A549 (cell line): Measurements from ENCODE around the gene SERTAD2. TPM values are rescaled to one million over a fixed set of nuclear protein-coding genes. Genes with fewer than 3 reads are reported as not detected.

Source experiments
- ATAC-seq, 2 experiments: fragments of 200-7000 bp in 1 of 2; fragments of >200 bp in 1 of 2; cut with Nextera tagmentation in 1 of 2; cut with Tn5 transposase in 1 of 2; 3 replicates each; pipeline versions ENCODE4 v1.8.0 to v1.9.1; 2018 to 2020; ENCODE audit warnings: mild to moderate bottlenecking in 1 of 2, moderate library complexity in 1 of 2
- CTCF ChIA-PET: fragments of 300-600 bp; sonication (Branson Sonifier 250); formaldehyde crosslinking; extraction: SDS; loops from one replicate; lab custom pipeline; 2021; ENCODE audit warnings: antibody characterized with exemption, inconsistent platforms; lab: Yijun Ruan, JAX
- POLR2A ChIA-PET: fragments of 350-600 bp; formaldehyde crosslinking; extraction: SDS; loops from one replicate; lab custom pipeline; 2021; ENCODE audit warnings: antibody characterized with exemption, inconsistent platforms; lab: Yijun Ruan, JAX
- DNase-seq, 2 experiments: peaks; one replicate each; pipeline versions ENCODE4 v3.0.0 to v3.0.0-alpha.2; 2011 to 2016; ENCODE audit warnings: low read depth in 1 of 2, low spot score in 1 of 2
- FAIRE-seq: peaks from 2 replicates; lab custom pipeline; 2011; peaks lifted over from hg19 to GRCh38; lab: Jason Lieb, UNC
- H3K27ac ChIP-seq, 2 experiments: fragments of >200 bp; sonication (Bioruptor Twin); formaldehyde crosslinking; 3 replicates each; pipeline ENCODE4 v1.5.1; 2016 to 2017
- H3K4me1 ChIP-seq: fragments of >200 bp; sonication (Bioruptor Twin); formaldehyde crosslinking; 3 replicates; pipeline ENCODE4 v1.6.1; 2016
- H3K4me2 ChIP-seq: fragments of >200 bp; sonication (Bioruptor Twin); formaldehyde crosslinking; 3 replicates; pipeline ENCODE4 v1.6.1; 2016
- H3K4me3 ChIP-seq: fragments of >200 bp; sonication (Bioruptor Twin); formaldehyde crosslinking; 3 replicates; pipeline ENCODE4 v1.5.1; 2016
- H3K9me3 ChIP-seq: fragments of >200 bp; sonication (Bioruptor Twin); formaldehyde crosslinking; 3 replicates; pipeline ENCODE4 v1.6.1; 2016
- BCL3 ChIP-seq: fragments of >200 bp; sonication (Bioruptor Twin); formaldehyde crosslinking; IDR thresholded peaks from 3 replicates; pipeline ENCODE4 v1.6.1; 2016
- CBX2 ChIP-seq: fragments of 200-600 bp; sonication (generic); IDR thresholded peaks from 2 replicates; pipeline ENCODE4 v1.6.1; 2016; ENCODE audit warnings: low read depth, mild to moderate bottlenecking, borderline replicate concordance
- CBX8 ChIP-seq: fragments of 200-600 bp; sonication (generic); IDR thresholded peaks from 2 replicates; pipeline ENCODE4 v1.6.1; 2016
- CHD4 ChIP-seq: fragments of 200-600 bp; sonication (generic); IDR thresholded peaks from 2 replicates; pipeline ENCODE4 v1.6.1; 2016; ENCODE audit warnings: antibody characterized with exemption, mild to moderate bottlenecking, borderline replicate concordance
- E2F6 ChIP-seq: IDR thresholded peaks from 2 replicates; pipeline ENCODE4 v1.6.1; 2012; ENCODE audit warnings: low read depth, borderline replicate concordance
- EHF ChIP-seq: fragments of 250-450 bp; sonication (Bioruptor Pico); IDR thresholded peaks from 2 replicates; pipeline ENCODE4 v1.5.0; 2020; ENCODE audit warnings: mild to moderate bottlenecking
- ESRRA ChIP-seq: fragments of 150-350 bp; IDR thresholded peaks from 2 replicates; pipeline ENCODE4 v1.6.1; 2014; ENCODE audit warnings: mild to moderate bottlenecking, low read length, borderline replicate concordance
- GATA3 ChIP-seq: IDR thresholded peaks from 2 replicates; pipeline ENCODE4 v1.6.1; 2012; ENCODE audit warnings: borderline replicate concordance
- HMGXB4 ChIP-seq: fragments of 250-450 bp; sonication (Bioruptor Pico); IDR thresholded peaks from 2 replicates; pipeline ENCODE4 v1.5.0; 2021; ENCODE audit warnings: mild to moderate bottlenecking, moderate library complexity, borderline replicate concordance
- MAFK ChIP-seq: fragments of 450-650 bp; IDR thresholded peaks from 2 replicates; pipeline ENCODE4 v1.6.1; 2014; ENCODE audit not compliant: partially characterized antibody
- MAX ChIP-seq: IDR thresholded peaks from 2 replicates; pipeline ENCODE4 v1.6.1; 2012
- MAZ ChIP-seq: fragments of 150-350 bp; IDR thresholded peaks from 2 replicates; pipeline ENCODE4 v1.6.1; 2014; ENCODE audit warnings: antibody characterized with exemption, low read depth, low read length, borderline replicate concordance
- NR3C1 ChIP-seq: fragments of >200 bp; sonication (Bioruptor Twin); formaldehyde crosslinking; IDR thresholded peaks from 3 replicates; pipeline ENCODE4 v1.6.1; 2017
- PHF8 ChIP-seq: fragments of 200-600 bp; sonication (generic); IDR thresholded peaks from 2 replicates; pipeline ENCODE4 v1.6.1; 2016; ENCODE audit warnings: low read depth, mild to moderate bottlenecking, antibody characterized with exemption, moderate library complexity, borderline replicate concordance
- POLR2A ChIP-seq: IDR thresholded peaks from 2 replicates; pipeline ENCODE4 v1.6.1; 2012; ENCODE audit warnings: mild to moderate bottlenecking, low read length
- POLR2AphosphoS2 ChIP-seq: conservative IDR thresholded peaks from 2 replicates; pipeline ENCODE4 v1.6.1; 2012; ENCODE audit warnings: low read length, improper control_type of control experiment, inconsistent platforms
- RNF2 ChIP-seq: fragments of 200-600 bp; sonication (generic); IDR thresholded peaks from 2 replicates; pipeline ENCODE4 v1.6.1; 2016; ENCODE audit warnings: low read depth, mild to moderate bottlenecking, antibody characterized with exemption, moderate library complexity, borderline replicate concordance
- SMC3 ChIP-seq: fragments of >200 bp; sonication (Bioruptor Twin); formaldehyde crosslinking; IDR thresholded peaks from 3 replicates; pipeline ENCODE4 v1.6.1; 2018; ENCODE audit warnings: inconsistent platforms
- TFCP2L1 ChIP-seq: fragments of 250-450 bp; sonication (Bioruptor Pico); IDR thresholded peaks from 2 replicates; pipeline ENCODE4 v1.5.0; 2021; ENCODE audit warnings: mild to moderate bottlenecking
- USF2 ChIP-seq: fragments of 450-650 bp; IDR thresholded peaks from 2 replicates; pipeline ENCODE4 v1.6.1; 2014; ENCODE audit warnings: antibody characterized with exemption
- ZFP36 ChIP-seq: fragments of 450-650 bp; IDR thresholded peaks from 2 replicates; pipeline ENCODE4 v1.6.1; 2014; ENCODE audit warnings: borderline replicate concordance; ENCODE audit not compliant: partially characterized antibody
- WGBS: methylation state at CpG from one replicate; pipeline ENCODE4 v1.1.6; 2017; ENCODE audit errors: missing lambda C conversion rate; 5-methylcytosine and 5-hydroxymethylcytosine counted together
- polyA plus RNA-seq, 4 experiments: library from polyadenylated mRNA; depleted of rRNA in 3 of 4; stranded (reverse); fragments of >200 nt; fragmentation: RNase III in 1 of 4; extraction: RNeasy Plus Mini Kit Qiagen cat#74134 plus additional on column Dnase treatment in 1 of 4; gene quantifications; 2 replicates in 3 of 4; 3 replicates in 1 of 4; pipeline ENCODE4 v1.2.3, GENCODE V29; 2011 to 2017

Gene SERTAD2
- polyA plus RNA-seq, 2 of the 4 experiments (the other 2 are of a cell fraction), result 11.8 TPM

- Histone ChIP-seq H3K4me3 (peak overlapping the region; percentile 44), H3K27ac (peak overlapping the region; percentile 93 to 95)
- POLR2A ChIA-PET, result interaction anchor here (1.0 to 5.0 kb wide), 10 partner anchors 9 to 223 kb away, joined by 3 to 102 read pairs (median 8); partner anchors contain the start of genes AFTPH and SERTAD2
- no peak for TF ChIP-seq CBX8
- TF ChIP-seq TFCP2L1 (CRISPR knock-in tag), result 0 out of 2 replicates have a peak, but pooled peaks have one; percentile 30
- no peak for TF ChIP-seq CBX2
- TF ChIP-seq, all 56 proteins: peak for 1
- Histone ChIP-seq H3K9me3 (no peaks in the 10 kb centered on the region), H3K4me2 (peak overlapping the region; percentile 98), H3K4me1 (peaks cover 87% of the 10 kb centered on the region)
- ATAC-seq (peak; percentile 5 to 20; a peak in 5 of 6 replicates), DNase-seq (no peak), FAIRE-seq (no peak)
- CTCF ChIA-PET, result interaction anchor here (0.7 to 5.1 kb wide), 29 partner anchors 9 to 313 kb away, joined by 3 to 65 read pairs (median 5); partner anchors contain the start of genes AFTPH and SERTAD2
- WGBS, result 48% methylated on average over 8 of the region's 8 CpGs
These were observed 9.8 kb downstream of the SERTAD2 start for GRCh38 chr2:64643838-64644457.

GRCh38 chr2:64641599-64641998 is 12.1 kb downstream of the SERTAD2 start:
- DNase-seq (no peak), FAIRE-seq (no peak), ATAC-seq (no peak)
- ChIA-PET CTCF (interaction anchor here (0.7 to 3.5 kb wide), 6 partner anchors 7 to 247 kb away, joined by 3 to 18 read pairs (median 6); no protein-coding TSS in a partner anchor), POLR2A (interaction anchor here (1.0 kb wide), 1 partner anchor 109 kb away, joined by 3 read pairs; no protein-coding TSS in a partner anchor)
- H3K9me3 ChIP-seq, result no peaks in the 10 kb centered on the region
- H3K4me3 ChIP-seq, result no peak overlapping the region
- peak overlapping the region in 1 of 2 experiments; percentile 8; a peak in 2 of 6 replicates for H3K27ac ChIP-seq
- TF ChIP-seq BCL3 (no peak), ESRRA (no peak), GATA3 (no peak), E2F6 (no peak), HMGXB4 (CRISPR knock-in tag) (no peak), SMC3 (no peak), CHD4 (no peak), PHF8 (no peak), ZFP36 (no peak), NR3C1 (no peak), RNF2 (no peak), MAX (no peak), CBX2 (no peak), POLR2A (no peak), USF2 (no peak), POLR2AphosphoS2 (no peak), EHF (no peak), MAZ (no peak), MAFK (no peak)
- peaks cover 71% of the 10 kb centered on the region for H3K4me1 ChIP-seq
- no peak overlapping the region for H3K4me2 ChIP-seq
- 94% methylated on average over 10 of the region's 10 CpGs for WGBS
